ENCODE results near the gene TRPM4.

DNA sequence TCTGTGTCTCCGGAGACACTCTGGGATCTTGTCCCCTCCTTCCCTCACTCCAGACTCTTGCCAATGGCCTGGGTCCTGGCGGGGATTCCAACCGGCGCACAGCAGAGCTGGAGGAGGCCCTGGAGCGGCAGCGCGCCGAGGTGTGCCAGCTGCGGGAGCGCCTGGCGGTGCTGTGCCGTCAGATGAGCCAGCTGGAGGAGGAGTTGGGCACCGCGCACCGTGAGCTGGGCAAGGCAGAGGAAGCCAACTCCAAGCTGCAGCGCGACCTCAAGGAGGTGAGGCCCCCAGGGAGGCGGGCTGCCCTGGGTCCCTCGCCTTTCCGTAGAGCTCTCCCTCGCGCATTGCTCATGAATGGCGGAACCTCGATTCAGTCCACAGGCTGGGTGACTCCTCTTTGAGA is 27.3 kb upstream of the TRPM4 start:
- TF ChIP-seq, protein P1, sequence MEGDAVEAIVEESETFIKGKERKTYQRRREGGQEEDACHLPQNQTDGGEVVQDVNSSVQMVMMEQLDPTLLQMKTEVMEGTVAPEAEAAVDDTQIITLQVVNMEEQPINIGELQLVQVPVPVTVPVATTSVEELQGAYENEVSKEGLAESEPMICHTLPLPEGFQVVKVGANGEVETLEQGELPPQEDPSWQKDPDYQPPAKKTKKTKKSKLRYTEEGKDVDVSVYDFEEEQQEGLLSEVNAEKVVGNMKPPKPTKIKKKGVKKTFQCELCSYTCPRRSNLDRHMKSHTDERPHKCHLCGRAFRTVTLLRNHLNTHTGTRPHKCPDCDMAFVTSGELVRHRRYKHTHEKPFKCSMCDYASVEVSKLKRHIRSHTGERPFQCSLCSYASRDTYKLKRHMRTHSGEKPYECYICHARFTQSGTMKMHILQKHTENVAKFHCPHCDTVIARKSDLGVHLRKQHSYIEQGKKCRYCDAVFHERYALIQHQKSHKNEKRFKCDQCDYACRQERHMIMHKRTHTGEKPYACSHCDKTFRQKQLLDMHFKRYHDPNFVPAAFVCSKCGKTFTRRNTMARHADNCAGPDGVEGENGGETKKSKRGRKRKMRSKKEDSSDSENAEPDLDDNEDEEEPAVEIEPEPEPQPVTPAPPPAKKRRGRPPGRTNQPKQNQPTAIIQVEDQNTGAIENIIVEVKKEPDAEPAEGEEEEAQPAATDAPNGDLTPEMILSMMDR (IDR thresholded peaks at IDR 0.05), result no peak
- TF ChIP-seq POLR2A (IDR thresholded peaks at IDR 0.05), result no peak
